Neutrophil (primary cell): ENCODE measurements around the gene SDCCAG8.

Experiments used
- H3K27ac ChIP-seq: fragments of 200-600 bp; sonication (generic); 2 replicates; pipeline ENCODE4 v1.5.1; 2016; ENCODE audit warnings: mild to moderate bottlenecking, moderate library complexity
- H3K27me3 ChIP-seq: fragments of 200-600 bp; sonication (generic); 2 replicates; pipeline ENCODE4 v1.6.0; 2016; ENCODE audit warnings: mild to moderate bottlenecking
- H3K36me3 ChIP-seq: fragments of 200-600 bp; sonication (generic); 2 replicates; pipeline ENCODE4 v1.5.1; 2017
- H3K4me1 ChIP-seq, 2 experiments: fragments of 200-600 bp in 1 of 2; sonication (generic) in 1 of 2; 1 replicate in 1 of 2; 2 replicates in 1 of 2; pipeline versions ENCODE4 v1.5.1 to v1.6.1; 2013 to 2016; ENCODE audit warnings: low read depth in 1 of 2, low read length in 1 of 2, mild to moderate bottlenecking in 1 of 2, moderate library complexity in 1 of 2; ENCODE audit not compliant: control insufficient read depth in 1 of 2, insufficient read depth in 1 of 2
- H3K4me3 ChIP-seq, 2 experiments: fragments of 200-600 bp in 1 of 2; sonication (generic) in 1 of 2; 1 replicate in 1 of 2; 2 replicates in 1 of 2; pipeline ENCODE4 v1.5.1; 2013 to 2016; ENCODE audit warnings: low read depth in 1 of 2, low read length in 1 of 2, mild to moderate bottlenecking in 1 of 2, moderate library complexity in 1 of 2
- H3K9me3 ChIP-seq: fragments of 200-600 bp; sonication (generic); 2 replicates; pipeline ENCODE4 v1.5.1; 2016
- TF ChIP-seq, protein P1 (sequence below): fragments of 200-600 bp; sonication (generic); IDR thresholded peaks from 2 replicates; pipeline ENCODE4 v1.5.1; 2016; ENCODE audit warnings: antibody characterized with exemption

The SDCCAG8 gene

DNA sequence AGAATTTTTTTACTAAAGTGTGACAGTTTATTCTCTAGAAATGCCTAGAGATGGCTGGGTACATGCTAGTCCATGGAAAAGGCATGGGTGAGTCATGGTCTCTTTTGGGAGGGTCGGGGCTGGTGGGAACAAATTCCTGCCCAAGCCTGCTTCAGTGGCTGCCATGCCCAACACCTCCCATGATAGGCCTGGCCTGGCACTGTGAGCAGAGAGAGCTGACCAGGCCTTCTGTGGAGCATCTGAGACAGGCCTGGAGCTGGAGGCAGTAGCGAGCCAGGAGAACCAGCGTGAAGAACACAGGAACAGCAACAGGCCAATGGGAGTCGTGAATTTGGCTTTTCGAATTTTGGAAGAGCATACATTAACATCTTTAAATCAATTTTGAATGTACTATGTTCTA, 209.2 kb downstream of the SDCCAG8 start:
- TF ChIP-seq, protein P1, sequence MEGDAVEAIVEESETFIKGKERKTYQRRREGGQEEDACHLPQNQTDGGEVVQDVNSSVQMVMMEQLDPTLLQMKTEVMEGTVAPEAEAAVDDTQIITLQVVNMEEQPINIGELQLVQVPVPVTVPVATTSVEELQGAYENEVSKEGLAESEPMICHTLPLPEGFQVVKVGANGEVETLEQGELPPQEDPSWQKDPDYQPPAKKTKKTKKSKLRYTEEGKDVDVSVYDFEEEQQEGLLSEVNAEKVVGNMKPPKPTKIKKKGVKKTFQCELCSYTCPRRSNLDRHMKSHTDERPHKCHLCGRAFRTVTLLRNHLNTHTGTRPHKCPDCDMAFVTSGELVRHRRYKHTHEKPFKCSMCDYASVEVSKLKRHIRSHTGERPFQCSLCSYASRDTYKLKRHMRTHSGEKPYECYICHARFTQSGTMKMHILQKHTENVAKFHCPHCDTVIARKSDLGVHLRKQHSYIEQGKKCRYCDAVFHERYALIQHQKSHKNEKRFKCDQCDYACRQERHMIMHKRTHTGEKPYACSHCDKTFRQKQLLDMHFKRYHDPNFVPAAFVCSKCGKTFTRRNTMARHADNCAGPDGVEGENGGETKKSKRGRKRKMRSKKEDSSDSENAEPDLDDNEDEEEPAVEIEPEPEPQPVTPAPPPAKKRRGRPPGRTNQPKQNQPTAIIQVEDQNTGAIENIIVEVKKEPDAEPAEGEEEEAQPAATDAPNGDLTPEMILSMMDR: no peak
- no peaks in the 10 kb centered on the region for H3K4me1 ChIP-seq
- no peaks in the 10 kb centered on the region for H3K9me3 ChIP-seq
- H3K27ac ChIP-seq: no peak overlapping the region
- H3K36me3 ChIP-seq: no peaks in the 10 kb centered on the region
- no peak overlapping the region for H3K4me3 ChIP-seq
- no peaks in the 10 kb centered on the region for H3K27me3 ChIP-seq

DNA sequence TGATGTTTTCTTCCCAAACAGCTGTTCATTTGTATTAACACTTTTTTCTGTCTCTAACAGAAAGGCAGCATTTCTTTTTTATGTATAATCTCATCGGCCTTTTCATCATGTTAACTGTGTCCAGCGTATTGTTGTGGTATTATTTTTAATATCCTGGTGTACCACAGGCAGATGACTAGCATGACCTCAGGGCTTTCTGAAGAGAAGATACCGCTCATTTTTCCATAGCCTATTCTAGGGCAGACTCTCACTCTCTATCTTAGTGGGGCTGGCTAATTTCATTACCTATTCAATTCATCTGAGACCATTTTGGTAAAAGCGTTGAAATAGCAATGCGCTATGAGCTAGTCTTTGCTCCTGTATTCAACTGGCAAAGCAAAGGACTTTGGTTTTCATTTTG, 209.9 kb downstream of the SDCCAG8 start:
- no peak overlapping the region for H3K27ac ChIP-seq
- H3K36me3 ChIP-seq: no peaks in the 10 kb centered on the region
- TF ChIP-seq, protein P1: no peak
- no peak overlapping the region for H3K4me3 ChIP-seq
- H3K4me1 ChIP-seq: no peaks in the 10 kb centered on the region
- H3K27me3 ChIP-seq: no peaks in the 10 kb centered on the region
- H3K9me3 ChIP-seq: no peaks in the 10 kb centered on the region

DNA sequence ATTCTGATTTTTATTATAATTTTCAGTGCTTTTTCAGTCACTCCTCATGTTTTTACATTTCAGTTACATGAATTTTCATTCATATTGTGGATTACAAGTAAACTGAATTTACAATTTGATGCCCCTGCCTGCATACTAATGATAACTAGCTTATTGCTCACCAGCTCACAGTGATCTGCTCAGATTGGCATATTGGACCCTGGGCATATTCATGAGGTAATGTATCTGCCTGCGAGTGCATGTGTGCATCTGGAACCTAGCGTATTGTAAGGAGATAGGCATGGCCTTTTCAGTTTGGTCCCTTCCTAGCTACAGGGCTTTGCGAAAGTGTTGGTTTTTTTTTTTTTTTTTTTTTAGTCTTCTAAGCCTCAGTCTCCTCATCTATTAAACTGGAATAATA, 213.7 kb downstream of the SDCCAG8 start:
- TF ChIP-seq, protein P1: no peak
- H3K9me3 ChIP-seq: no peaks in the 10 kb centered on the region

DNA sequence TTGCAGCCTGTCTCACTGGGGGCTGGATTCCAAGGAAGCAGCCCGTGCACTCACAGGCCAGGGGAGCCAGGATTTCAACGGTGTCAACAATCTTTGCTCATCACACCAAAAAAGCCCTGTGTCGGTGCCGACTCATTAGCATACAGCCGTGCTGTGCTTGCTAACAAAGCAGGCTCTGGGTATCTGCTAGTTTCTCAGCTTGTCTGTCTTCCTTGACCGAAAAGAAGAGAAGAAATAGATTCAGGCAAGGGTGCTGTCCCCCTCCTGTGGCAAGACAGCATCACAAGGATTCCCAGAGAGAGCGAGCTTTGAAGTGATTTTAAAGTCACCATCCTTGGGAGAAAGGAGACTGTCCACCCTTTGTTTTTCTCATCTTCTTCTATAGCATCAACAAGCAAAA, 214.7 kb downstream of the SDCCAG8 start:
- TF ChIP-seq, protein P1: no peak
- Histone ChIP-seq H3K36me3 (no peaks in the 10 kb centered on the region), H3K27me3 (no peaks in the 10 kb centered on the region), H3K4me3 (no peak overlapping the region), H3K9me3 (no peaks in the 10 kb centered on the region), H3K27ac (no peak overlapping the region), H3K4me1 (peaks cover 28 to 35% of the 10 kb centered on the region in 2 experiments)

More for the DNA sequence above, 213.7 kb downstream of the SDCCAG8 start:
- H3K27ac ChIP-seq: no peak overlapping the region
- peaks cover 28 to 35% of the 10 kb centered on the region in 2 experiments for H3K4me1 ChIP-seq
- H3K36me3 ChIP-seq: no peaks in the 10 kb centered on the region
- no peaks in the 10 kb centered on the region for H3K27me3 ChIP-seq
- H3K4me3 ChIP-seq: no peak overlapping the region

DNA sequence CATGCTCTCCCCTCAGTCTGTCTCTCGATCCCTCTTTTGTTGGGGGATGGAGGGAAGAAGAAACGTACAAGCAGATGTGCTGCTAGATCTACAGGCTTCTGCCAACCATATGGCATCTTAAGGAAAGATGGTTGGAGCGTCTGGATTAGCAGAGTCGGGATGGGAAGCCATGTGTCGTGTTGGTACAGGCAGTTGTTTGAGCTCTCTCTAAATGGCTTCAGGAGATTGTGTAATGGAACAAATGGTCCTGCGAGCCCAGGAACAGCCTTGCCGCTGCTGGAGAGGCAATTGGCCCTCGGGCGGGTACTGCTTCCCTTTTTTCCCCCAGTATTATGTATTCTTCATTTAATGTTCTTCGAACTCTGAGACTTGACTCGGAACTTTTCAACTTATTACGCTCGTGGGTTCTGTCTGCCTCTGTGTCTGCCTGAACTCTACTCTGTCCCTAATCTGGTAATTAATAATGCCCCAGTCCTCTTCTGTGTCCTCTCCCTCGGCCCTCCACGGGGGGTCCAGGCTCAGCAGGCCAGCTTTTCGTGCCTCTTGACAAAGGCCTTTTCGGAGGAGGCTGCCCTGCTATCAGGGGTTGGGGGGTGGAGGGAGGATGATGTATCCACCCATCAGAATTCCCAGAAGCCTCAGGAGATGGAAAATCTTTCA, 215.3 kb downstream of the SDCCAG8 start:
- H3K9me3 ChIP-seq: no peaks in the 10 kb centered on the region
- TF ChIP-seq, protein P1: no peak

More for the DNA sequence above, 215.3 kb downstream of the SDCCAG8 start:
- no peaks in the 10 kb centered on the region for H3K36me3 ChIP-seq
- H3K27me3 ChIP-seq: no peaks in the 10 kb centered on the region
- peaks cover 28 to 35% of the 10 kb centered on the region in 2 experiments for H3K4me1 ChIP-seq
- no peak overlapping the region for H3K27ac ChIP-seq
- H3K4me3 ChIP-seq: no peak overlapping the region
